Astrocyte (in vitro differentiated cells and primary cell): Measurements from ENCODE around the gene C22orf39. TPM values are rescaled to one million over a fixed set of nuclear protein-coding genes. Genes with fewer than 3 reads are reported as not detected.

Experiments used
- DNase-seq: peaks from one replicate; pipeline ENCODE4 v3.0.0-alpha.2; 2010; ENCODE audit warnings: low read depth
- FAIRE-seq: peaks from 2 replicates; lab custom pipeline; 2011; peaks lifted over from hg19 to GRCh38; lab: Jason Lieb, UNC
- H2AFZ ChIP-seq: 2 replicates; pipeline ENCODE4 v1.6.0; 2012; ENCODE audit warnings: low read depth, low read length, inconsistent platforms
- H3K27ac ChIP-seq: 2 replicates; pipeline ENCODE4 v1.5.1; 2011; ENCODE audit warnings: low read depth, low read length, inconsistent platforms
- H3K27me3 ChIP-seq: 2 replicates; pipeline ENCODE4 v1.6.0; 2011; ENCODE audit warnings: low read length, inconsistent platforms; ENCODE audit not compliant: insufficient read depth
- H3K36me3 ChIP-seq: 2 replicates; pipeline ENCODE4 v1.5.1; 2011; ENCODE audit warnings: low read length, inconsistent platforms; ENCODE audit not compliant: insufficient read depth
- H3K4me1 ChIP-seq: 2 replicates; pipeline ENCODE4 v1.5.1; 2011; ENCODE audit warnings: low read length, inconsistent platforms; ENCODE audit not compliant: insufficient read depth
- H3K4me2 ChIP-seq: 2 replicates; pipeline ENCODE4 v1.6.0; 2012; ENCODE audit warnings: low read length, inconsistent platforms
- H3K4me3 ChIP-seq: 2 replicates; pipeline ENCODE4 v1.5.1; 2011; ENCODE audit warnings: low read depth, mild to moderate bottlenecking, low read length, inconsistent platforms; ENCODE audit not compliant: insufficient read depth
- H3K79me2 ChIP-seq: 2 replicates; pipeline ENCODE4 v1.6.0; 2012; ENCODE audit warnings: mild to moderate bottlenecking, low read length, inconsistent platforms; ENCODE audit not compliant: insufficient read depth
- H3K9ac ChIP-seq: 2 replicates; pipeline ENCODE4 v1.6.0; 2012; ENCODE audit warnings: mild to moderate bottlenecking, low read length, inconsistent platforms
- H3K9me3 ChIP-seq: 2 replicates; pipeline ENCODE4 v1.5.1; 2012; ENCODE audit warnings: low read depth, mild to moderate bottlenecking, low read length, inconsistent platforms; ENCODE audit not compliant: insufficient read depth
- H4K20me1 ChIP-seq: 2 replicates; pipeline ENCODE4 v1.6.0; 2012; ENCODE audit warnings: low read length, inconsistent platforms; ENCODE audit not compliant: insufficient read depth
- H3K27ac Mint-ChIP-seq: one replicate; pipeline ENCODE4 v1.8.0; 2021; ENCODE audit warnings: mild to moderate bottlenecking, mixed read lengths; ENCODE audit not compliant: unreplicated experiment
- H3K27me3 Mint-ChIP-seq: one replicate; pipeline ENCODE4 v1.8.0; 2021; ENCODE audit warnings: low read depth, mixed read lengths; ENCODE audit not compliant: unreplicated experiment
- H3K36me3 Mint-ChIP-seq: one replicate; pipeline ENCODE4 v1.8.0; 2021; ENCODE audit warnings: low read depth, mixed read lengths; ENCODE audit not compliant: unreplicated experiment
- H3K4me1 Mint-ChIP-seq: one replicate; pipeline ENCODE4 v1.8.0; 2021; ENCODE audit warnings: low read depth, mixed read lengths; ENCODE audit not compliant: unreplicated experiment
- H3K4me3 Mint-ChIP-seq: one replicate; pipeline ENCODE4 v1.8.0; 2021; ENCODE audit warnings: mild to moderate bottlenecking, moderate library complexity, mixed read lengths; ENCODE audit not compliant: unreplicated experiment
- H3K9me3 Mint-ChIP-seq: one replicate; pipeline ENCODE4 v1.8.0; 2021; ENCODE audit warnings: mild to moderate bottlenecking, mixed read lengths; ENCODE audit not compliant: unreplicated experiment
- EZH2 ChIP-seq: IDR thresholded peaks from 2 replicates; pipeline ENCODE4 v1.6.1; 2012; ENCODE audit warnings: mild to moderate bottlenecking, low read length, inconsistent platforms; ENCODE audit not compliant: insufficient read depth
- total RNA-seq: library from RNA; stranded (reverse); gene quantifications from 2 replicates; pipeline ENCODE4 v1.2.1, GENCODE V29; 2021
- TF ChIP-seq, protein P1 (sequence below): IDR thresholded peaks from 2 replicates; pipeline ENCODE4 v1.5.1; 2011; ENCODE audit warnings: low read depth, mild to moderate bottlenecking, inconsistent platforms, low read length, moderate library complexity; ENCODE audit not compliant: insufficient read depth

C22orf39 gene
- total RNA-seq, 1 donor from 2014 or later, result 14.5 TPM

GRCh38 chr22:19430890-19431541, 16.5 kb downstream of the C22orf39 start:
- no peaks in the 10 kb centered on the region for H3K9me3 ChIP-seq
- H3K4me3 ChIP-seq, result peak overlapping the region; percentile 82
- FAIRE-seq, result no peak
- no peak for DNase-seq
- peak overlapping the region; percentile 49 for H2AFZ ChIP-seq
- Mint-ChIP-seq H3K4me1 (peaks cover 18% of the 10 kb centered on the region), H3K27ac (peak overlapping the region; percentile 51), H3K27me3 (no peaks in the 10 kb centered on the region), H3K9me3 (no peaks in the 10 kb centered on the region), H3K36me3 (peaks cover 11% of the 10 kb centered on the region), H3K4me3 (peak overlapping the region; percentile 85)
- H3K4me2 ChIP-seq, result peak overlapping the region; percentile 96
- peaks cover 64% of the 10 kb centered on the region for H3K79me2 ChIP-seq
- peaks cover 44% of the 10 kb centered on the region for H4K20me1 ChIP-seq
- peaks cover 15% of the 10 kb centered on the region for H3K4me1 ChIP-seq
- peak overlapping the region; percentile 85 for H3K9ac ChIP-seq
- peak overlapping the region; percentile 76 for H3K27ac ChIP-seq
- H3K27me3 ChIP-seq, result no peaks in the 10 kb centered on the region
- H3K36me3 ChIP-seq, result peaks cover 9% of the 10 kb centered on the region
- TF ChIP-seq, protein P1, sequence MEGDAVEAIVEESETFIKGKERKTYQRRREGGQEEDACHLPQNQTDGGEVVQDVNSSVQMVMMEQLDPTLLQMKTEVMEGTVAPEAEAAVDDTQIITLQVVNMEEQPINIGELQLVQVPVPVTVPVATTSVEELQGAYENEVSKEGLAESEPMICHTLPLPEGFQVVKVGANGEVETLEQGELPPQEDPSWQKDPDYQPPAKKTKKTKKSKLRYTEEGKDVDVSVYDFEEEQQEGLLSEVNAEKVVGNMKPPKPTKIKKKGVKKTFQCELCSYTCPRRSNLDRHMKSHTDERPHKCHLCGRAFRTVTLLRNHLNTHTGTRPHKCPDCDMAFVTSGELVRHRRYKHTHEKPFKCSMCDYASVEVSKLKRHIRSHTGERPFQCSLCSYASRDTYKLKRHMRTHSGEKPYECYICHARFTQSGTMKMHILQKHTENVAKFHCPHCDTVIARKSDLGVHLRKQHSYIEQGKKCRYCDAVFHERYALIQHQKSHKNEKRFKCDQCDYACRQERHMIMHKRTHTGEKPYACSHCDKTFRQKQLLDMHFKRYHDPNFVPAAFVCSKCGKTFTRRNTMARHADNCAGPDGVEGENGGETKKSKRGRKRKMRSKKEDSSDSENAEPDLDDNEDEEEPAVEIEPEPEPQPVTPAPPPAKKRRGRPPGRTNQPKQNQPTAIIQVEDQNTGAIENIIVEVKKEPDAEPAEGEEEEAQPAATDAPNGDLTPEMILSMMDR, result peak; percentile 11
- TF ChIP-seq EZH2, result no peak

DNA sequence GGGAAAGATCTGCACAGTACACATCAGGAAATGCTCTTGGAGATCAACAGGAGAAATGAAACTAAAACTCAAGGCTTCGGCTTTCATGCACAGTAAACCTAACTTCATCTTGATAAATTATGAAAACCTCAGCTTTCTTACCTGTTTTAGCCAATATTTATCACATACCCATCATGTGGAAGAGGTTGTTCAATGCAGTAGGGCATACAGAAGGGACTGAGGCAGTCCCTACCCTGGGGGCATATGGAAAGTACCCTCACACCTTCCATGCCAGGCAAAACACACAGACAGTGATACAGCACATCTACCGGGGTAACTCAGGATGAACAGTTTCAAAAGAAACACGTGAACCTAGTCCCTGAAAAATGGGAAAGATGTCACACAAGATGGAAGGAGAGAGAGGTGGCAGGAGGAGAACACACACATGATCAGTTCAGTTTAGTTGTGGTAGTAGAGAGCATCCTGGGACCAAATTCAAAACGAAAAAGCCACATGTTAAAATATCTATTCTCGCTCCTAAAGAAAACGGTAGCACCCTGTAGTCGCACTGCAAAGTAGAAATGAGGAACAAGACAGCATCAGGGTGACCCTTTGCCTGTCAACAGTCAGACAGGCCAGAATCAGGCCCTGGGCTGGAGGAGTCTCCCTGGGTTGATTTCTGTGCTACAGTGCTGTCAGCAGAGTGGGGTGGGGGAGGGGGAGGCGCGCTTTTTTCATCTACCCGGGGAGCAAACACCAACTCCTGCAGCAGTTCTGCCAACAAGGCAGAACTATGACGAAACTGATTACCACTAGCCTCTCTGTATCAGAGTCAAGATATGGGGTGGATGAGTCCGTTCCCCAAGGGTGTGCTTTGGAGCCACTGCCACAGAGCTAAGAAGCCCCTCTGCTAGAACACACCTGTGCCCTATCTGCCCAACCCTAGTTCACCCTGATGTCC, 17.3 kb downstream of the C22orf39 start:
- DNase-seq (peak; percentile 70), FAIRE-seq (no peak)
- Mint-ChIP-seq H3K36me3 (peaks cover 9% of the 10 kb centered on the region), H3K27me3 (no peaks in the 10 kb centered on the region), H3K9me3 (no peaks in the 10 kb centered on the region), H3K27ac (peak overlapping the region; percentile 51), H3K4me3 (peak overlapping the region; percentile 85), H3K4me1 (peaks cover 18% of the 10 kb centered on the region)
- H3K4me2 ChIP-seq, result peak overlapping the region; percentile 96
- H3K27ac ChIP-seq, result peak overlapping the region; percentile 76
- TF ChIP-seq EZH2, result no peak
- TF ChIP-seq, protein P1, result no peak
- H2AFZ ChIP-seq, result no peak overlapping the region
- no peaks in the 10 kb centered on the region for H3K9me3 ChIP-seq
- H3K4me1 ChIP-seq, result peaks cover 15% of the 10 kb centered on the region
- peaks cover 3% of the 10 kb centered on the region for H3K36me3 ChIP-seq
- peaks cover 69% of the 10 kb centered on the region for H3K79me2 ChIP-seq
- peak overlapping the region; percentile 82 for H3K4me3 ChIP-seq
- H3K27me3 ChIP-seq, result no peaks in the 10 kb centered on the region
- H3K9ac ChIP-seq, result peak overlapping the region; percentile 85
- H4K20me1 ChIP-seq, result peaks cover 49% of the 10 kb centered on the region
